Astrocyte (in vitro differentiated cells and primary cell): Measurements from ENCODE around the gene STRIP1.

Experiments used
- CTCF ChIP-seq: IDR thresholded peaks from 2 replicates; pipeline ENCODE4 v1.5.1; 2011; ENCODE audit warnings: low read depth, mild to moderate bottlenecking, inconsistent platforms, low read length, moderate library complexity; ENCODE audit not compliant: insufficient read depth
- EZH2 ChIP-seq: IDR thresholded peaks from 2 replicates; pipeline ENCODE4 v1.6.1; 2012; ENCODE audit warnings: mild to moderate bottlenecking, low read length, inconsistent platforms; ENCODE audit not compliant: insufficient read depth

GRCh38 chr1:110091381-110091780 is 57.0 kb downstream of the STRIP1 start:
- TF ChIP-seq CTCF (no peak), EZH2 (no peak)
